ENCODE results near the gene AK9. TPM values are rescaled to one million over a fixed set of nuclear protein-coding genes. Genes with fewer than 3 reads are reported as not detected.
A peak's percentile ranks its signal among the peaks of the same experiment; 100 is the strongest.

AK9 gene
- total RNA-seq, 2 experiments from 2014 or later, result 3.5 to 5.2 TPM

DNA sequence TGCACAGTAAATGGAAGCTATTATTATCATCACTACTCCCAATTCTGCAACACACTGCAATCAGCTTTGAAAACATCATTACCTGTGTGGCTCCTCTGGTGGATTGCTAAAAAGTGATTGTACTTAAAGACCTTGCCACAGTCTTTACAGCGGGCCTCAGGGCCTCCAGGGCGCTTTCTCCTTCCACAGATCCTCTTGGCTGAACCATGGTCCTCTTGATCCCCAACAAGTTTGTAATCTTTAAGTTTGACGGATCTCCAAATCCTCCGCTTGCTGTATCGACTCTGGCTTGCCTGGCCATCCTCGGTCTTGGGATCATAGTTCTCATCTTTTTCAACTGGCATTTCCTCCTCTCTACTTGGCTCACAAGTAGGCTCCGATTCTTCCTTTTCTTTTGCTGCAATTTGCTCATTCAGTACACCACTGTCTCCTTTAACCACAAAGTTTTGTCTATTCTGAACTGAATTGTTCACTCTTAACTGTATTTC is 210.0 kb downstream of the AK9 start:
- no peak for DNase-seq
- H3K4me3 Mint-ChIP-seq, result peak overlapping the region; percentile 96
- no peaks in the 10 kb centered on the region for H3K27me3 Mint-ChIP-seq
- H3K27ac Mint-ChIP-seq, result peak overlapping the region; percentile 94
- peaks cover 60% of the 10 kb centered on the region for H3K4me1 Mint-ChIP-seq
- peaks cover 46% of the 10 kb centered on the region for H3K36me3 Mint-ChIP-seq (ENCODE audit: low read depth)
- no peaks in the 10 kb centered on the region for H3K9me3 Mint-ChIP-seq (ENCODE audit: low read depth)
- ChIA-PET CTCF (interaction anchor here (0.7 to 1.0 kb wide), 2 partner anchors 17 to 38 kb away, joined by 3 read pairs; no protein-coding TSS in a partner anchor), POLR2A (interaction anchor here (1.1 to 1.3 kb wide), 2 partner anchors 34 to 98 kb away, joined by 3 to 4 read pairs; no protein-coding TSS in a partner anchor)
- no peak for ATAC-seq
- intact Hi-C loops (cut with DNase I, micrococcal nuclease), result loop anchor here (2.0 to 10.0 kb wide), 3 partner anchors 22 to 1394 kb away; partner anchors contain the start of genes AMD1 (in 1 of the 2) and CDK19 (in 1 of the 2)

DNA sequence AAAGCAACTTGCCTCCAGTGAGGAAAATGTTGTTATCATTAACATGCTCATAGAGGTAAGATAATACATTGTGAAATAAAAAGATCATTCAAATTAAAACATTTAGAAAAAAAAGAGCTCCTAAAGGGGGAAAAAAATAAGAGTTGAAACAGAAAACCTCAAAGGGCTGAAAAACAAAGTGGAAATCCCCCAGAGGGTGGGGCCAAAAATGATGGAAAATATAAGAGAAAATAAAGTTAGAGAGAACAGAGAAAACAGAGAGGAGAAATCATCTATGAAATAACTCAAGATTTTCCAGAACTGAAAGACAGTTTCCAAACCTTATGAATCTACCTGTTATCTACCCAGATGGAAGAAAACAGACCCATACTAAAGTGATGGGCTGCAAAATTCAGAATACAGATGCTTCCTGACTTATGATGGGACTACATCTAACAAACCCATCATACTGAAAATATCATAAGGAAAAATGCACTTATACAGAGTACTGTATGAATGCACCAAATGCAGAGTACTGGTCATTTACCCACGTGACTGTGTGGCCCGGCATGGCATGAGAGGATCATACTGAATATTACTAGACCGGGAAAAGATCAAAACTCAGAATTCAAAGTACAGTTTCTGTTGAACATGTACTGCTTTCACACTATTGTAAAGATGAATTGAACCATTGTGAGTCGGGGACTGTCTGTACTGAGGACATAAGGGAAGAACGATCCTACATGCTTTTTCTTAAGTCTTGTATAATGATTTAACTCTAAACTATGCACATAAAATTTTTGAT is 212.0 kb downstream of the AK9 start:
- H3K27me3 Mint-ChIP-seq, result no peaks in the 10 kb centered on the region
- no peak for ATAC-seq
- H3K4me3 Mint-ChIP-seq, result peak overlapping the region; percentile 76
- ChIA-PET POLR2A (interaction anchor here (0.6 to 0.7 kb wide), 4 partner anchors 20 to 617 kb away, joined by 3 to 6 read pairs (median 4); no protein-coding TSS in a partner anchor), CTCF (interaction anchor here (0.6 to 2.0 kb wide), 7 partner anchors 15 to 560 kb away, joined by 3 to 6 read pairs (median 3); no protein-coding TSS in a partner anchor)
- H3K4me1 Mint-ChIP-seq, result peaks cover 72% of the 10 kb centered on the region
- intact Hi-C loops (cut with DNase I, micrococcal nuclease), result no loop called here
- peaks cover 62% of the 10 kb centered on the region for H3K36me3 Mint-ChIP-seq (ENCODE audit: low read depth)
- H3K27ac Mint-ChIP-seq, result peak overlapping the region; percentile 88
- DNase-seq, result peak; percentile 34
- no peaks in the 10 kb centered on the region for H3K9me3 Mint-ChIP-seq (ENCODE audit: low read depth)

DNA sequence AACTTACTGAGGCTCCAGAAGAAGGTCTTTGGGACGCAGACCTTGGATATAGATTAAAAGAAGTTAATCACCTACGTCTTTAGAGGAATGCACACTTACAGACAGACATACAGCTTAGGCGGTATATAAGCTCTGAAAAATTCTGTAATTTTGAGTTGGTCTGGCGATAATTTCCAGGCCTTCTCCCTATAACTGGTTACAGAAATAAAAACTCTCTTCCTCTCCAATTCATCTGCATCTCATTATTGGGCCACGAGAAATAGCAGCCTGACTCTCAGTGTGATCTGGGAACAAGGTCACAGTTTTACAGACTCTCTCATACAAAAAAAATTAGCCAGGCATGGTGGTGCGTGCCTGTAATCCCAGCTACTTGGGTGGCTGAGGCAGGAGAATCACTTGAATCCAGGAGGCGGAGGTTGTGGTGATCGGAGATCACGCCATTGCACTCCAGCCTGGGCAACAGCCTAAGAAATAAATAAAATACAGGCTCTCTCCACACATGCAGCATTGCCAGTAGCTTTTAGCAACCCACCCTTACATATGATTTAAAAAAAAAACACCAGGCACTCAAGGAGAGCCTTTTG is 212.7 kb downstream of the AK9 start:
- Mint-ChIP-seq H3K36me3 (ENCODE audit: low read depth) (peaks cover 68% of the 10 kb centered on the region), H3K27me3 (no peaks in the 10 kb centered on the region), H3K4me1 (peaks cover 72% of the 10 kb centered on the region), H3K9me3 (ENCODE audit: low read depth) (no peaks in the 10 kb centered on the region), H3K4me3 (peak overlapping the region; percentile 76), H3K27ac (peak overlapping the region; percentile 88)
- ChIA-PET CTCF (interaction anchor here (0.7 to 1.5 kb wide), 3 partner anchors 14 to 559 kb away, joined by 3 to 5 read pairs (median 3); no protein-coding TSS in a partner anchor), POLR2A (interaction anchor here (0.6 to 0.7 kb wide), 3 partner anchors 19 to 384 kb away, joined by 3 to 6 read pairs (median 4); no protein-coding TSS in a partner anchor)
- ATAC-seq, result no peak
- DNase-seq, result no peak
- intact Hi-C loops (cut with DNase I, micrococcal nuclease), result no loop called here

DNA sequence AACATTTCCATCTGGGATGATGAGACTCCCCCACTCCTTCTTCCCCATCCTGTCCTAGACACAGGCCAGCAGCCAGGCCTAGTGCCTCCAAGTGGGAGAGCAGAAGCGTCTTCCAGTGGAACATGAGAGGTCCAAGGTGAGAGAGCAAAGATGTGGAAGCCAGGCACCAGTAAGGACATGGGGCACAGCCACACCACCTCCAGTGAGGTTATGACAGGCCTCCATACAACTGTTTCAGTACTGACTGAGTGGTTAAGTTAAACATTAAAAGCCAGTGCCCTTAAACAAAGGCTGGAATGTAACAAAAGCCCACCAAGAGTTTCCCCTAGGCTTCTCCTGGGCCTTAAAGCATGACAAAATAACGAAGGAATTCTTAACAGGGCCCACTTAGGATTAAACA is 213.3 kb downstream of the AK9 start:
- Mint-ChIP-seq H3K9me3 (ENCODE audit: low read depth) (no peaks in the 10 kb centered on the region), H3K27ac (peak overlapping the region; percentile 88), H3K27me3 (no peaks in the 10 kb centered on the region), H3K4me3 (peak overlapping the region; percentile 76), H3K4me1 (peaks cover 78% of the 10 kb centered on the region), H3K36me3 (ENCODE audit: low read depth) (peaks cover 74% of the 10 kb centered on the region)
- ATAC-seq (peak; percentile 23), DNase-seq (peak; percentile 24)
- ChIA-PET CTCF (interaction anchor here (1.5 kb wide), 1 partner anchor 13 kb away, joined by 5 read pairs; no protein-coding TSS in a partner anchor), POLR2A (no interaction called here)
- intact Hi-C loops (cut with DNase I, micrococcal nuclease), result no loop called here

DNA sequence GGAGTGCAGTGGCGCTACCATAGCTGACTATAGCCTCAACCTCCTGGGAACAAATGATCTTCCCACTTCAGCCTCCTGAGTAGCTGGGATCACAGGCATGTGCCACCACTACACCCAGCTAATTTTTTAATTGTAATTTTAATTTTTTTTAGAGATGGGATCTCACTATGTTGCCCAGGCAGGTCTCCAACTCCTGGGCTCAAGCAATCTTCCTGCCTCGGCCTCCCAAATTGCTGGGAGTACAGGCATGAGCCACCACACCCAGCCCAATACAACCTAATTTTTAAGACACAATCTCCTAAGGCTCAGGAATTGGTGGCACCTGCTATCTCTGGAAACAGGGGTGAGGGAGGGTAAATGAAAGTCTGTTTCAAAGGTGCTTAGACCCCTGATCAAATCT is 213.8 kb downstream of the AK9 start:
- peak overlapping the region; percentile 88 for H3K27ac Mint-ChIP-seq
- ChIA-PET POLR2A (no interaction called here), CTCF (no interaction called here)
- peak overlapping the region; percentile 76 for H3K4me3 Mint-ChIP-seq
- peaks cover 77% of the 10 kb centered on the region for H3K36me3 Mint-ChIP-seq (ENCODE audit: low read depth)
- H3K4me1 Mint-ChIP-seq, result peaks cover 83% of the 10 kb centered on the region
- no peak for ATAC-seq
- H3K27me3 Mint-ChIP-seq, result no peaks in the 10 kb centered on the region
- DNase-seq, result no peak
- intact Hi-C loops (cut with DNase I, micrococcal nuclease), result no loop called here
- no peaks in the 10 kb centered on the region for H3K9me3 Mint-ChIP-seq (ENCODE audit: low read depth)

DNA sequence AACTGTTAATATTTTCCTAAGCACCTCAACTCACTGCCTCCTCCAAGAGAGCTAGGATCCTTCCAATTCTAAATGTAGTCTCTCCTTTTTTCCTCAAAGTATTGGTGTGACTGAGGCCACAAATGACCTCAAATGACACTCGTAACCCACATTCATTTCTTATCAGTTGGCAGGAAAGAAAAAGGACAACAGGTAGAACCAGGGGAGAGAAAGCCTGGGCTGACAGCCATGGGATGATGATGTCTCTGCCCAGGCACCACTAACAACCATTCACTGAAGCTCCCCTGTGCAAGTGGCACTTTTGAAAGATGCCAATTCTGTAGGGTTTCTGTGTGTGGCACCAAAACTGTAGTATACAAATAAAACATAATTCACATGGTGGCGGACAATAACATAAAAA is 215.4 kb downstream of the AK9 start:
- ChIA-PET CTCF (interaction anchor here (0.6 to 1.5 kb wide), 3 partner anchors 19 to 609 kb away, joined by 3 read pairs; no protein-coding TSS in a partner anchor), POLR2A (no interaction called here)
- no peak overlapping the region for H3K4me3 Mint-ChIP-seq
- no peak overlapping the region for H3K27ac Mint-ChIP-seq
- DNase-seq (no peak), ATAC-seq (no peak)
- intact Hi-C loops (cut with DNase I, micrococcal nuclease), result no loop called here
- H3K36me3 Mint-ChIP-seq (ENCODE audit: low read depth), result peaks cover 73% of the 10 kb centered on the region
- no peaks in the 10 kb centered on the region for H3K27me3 Mint-ChIP-seq
- no peaks in the 10 kb centered on the region for H3K9me3 Mint-ChIP-seq (ENCODE audit: low read depth)
- H3K4me1 Mint-ChIP-seq, result peaks cover 82% of the 10 kb centered on the region

DNA sequence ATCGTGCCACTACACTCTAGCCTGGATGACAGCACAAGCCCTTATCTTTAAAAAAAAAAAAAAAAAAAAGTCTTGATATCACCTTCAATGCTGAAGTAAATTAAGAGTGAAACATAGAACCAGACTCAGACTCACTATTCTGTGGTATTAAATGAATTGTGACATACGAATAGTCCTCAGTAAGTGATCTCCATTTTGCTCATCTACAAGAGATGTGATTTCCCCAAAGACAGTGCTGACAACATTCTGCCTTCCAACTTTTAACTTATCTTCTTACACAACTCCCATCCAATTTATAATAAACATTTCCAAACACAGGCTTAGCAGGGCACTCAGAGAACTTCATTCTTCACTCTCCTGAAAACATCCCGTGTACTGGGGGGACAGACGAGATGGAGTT is 216.0 kb downstream of the AK9 start:
- Mint-ChIP-seq H3K4me3 (no peak overlapping the region), H3K27me3 (no peaks in the 10 kb centered on the region), H3K27ac (peak overlapping the region; percentile 64), H3K36me3 (ENCODE audit: low read depth) (peaks cover 76% of the 10 kb centered on the region), H3K9me3 (ENCODE audit: low read depth) (no peaks in the 10 kb centered on the region), H3K4me1 (peaks cover 79% of the 10 kb centered on the region)
- ChIA-PET CTCF (interaction anchor here (0.6 to 1.5 kb wide), 3 partner anchors 18 to 608 kb away, joined by 3 read pairs; no protein-coding TSS in a partner anchor), POLR2A (interaction anchor here (0.6 kb wide), 1 partner anchor 15 kb away, joined by 5 read pairs; no protein-coding TSS in a partner anchor)
- peak; percentile 74 for ATAC-seq
- DNase-seq, result no peak
- intact Hi-C loops (cut with DNase I, micrococcal nuclease), result no loop called here

DNA sequence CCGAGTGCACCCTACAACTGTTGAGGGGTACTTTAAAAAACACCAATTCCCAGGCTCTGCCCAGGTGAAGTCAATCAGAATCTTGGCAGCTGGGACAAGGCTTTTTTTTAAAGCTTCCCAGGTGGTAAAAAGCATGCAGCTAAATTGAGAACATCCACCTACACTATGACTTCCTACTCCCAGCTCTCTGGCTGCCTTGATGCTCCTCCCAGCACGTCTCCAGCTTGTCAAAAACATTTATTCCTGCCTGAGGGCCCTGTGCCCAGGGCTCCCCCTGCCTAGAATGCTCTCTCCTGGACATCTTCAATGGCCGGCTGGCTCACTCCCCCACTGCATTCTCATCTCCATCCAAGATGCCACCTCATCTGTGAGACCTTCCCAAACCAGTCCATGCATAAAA is 217.9 kb downstream of the AK9 start:
- peaks cover 72% of the 10 kb centered on the region for H3K36me3 Mint-ChIP-seq (ENCODE audit: low read depth)
- CTCF ChIA-PET, result interaction anchor here (0.9 to 1.6 kb wide), 4 partner anchors 9 to 16 kb away, joined by 3 to 4 read pairs (median 4); no protein-coding TSS in a partner anchor

DNA sequence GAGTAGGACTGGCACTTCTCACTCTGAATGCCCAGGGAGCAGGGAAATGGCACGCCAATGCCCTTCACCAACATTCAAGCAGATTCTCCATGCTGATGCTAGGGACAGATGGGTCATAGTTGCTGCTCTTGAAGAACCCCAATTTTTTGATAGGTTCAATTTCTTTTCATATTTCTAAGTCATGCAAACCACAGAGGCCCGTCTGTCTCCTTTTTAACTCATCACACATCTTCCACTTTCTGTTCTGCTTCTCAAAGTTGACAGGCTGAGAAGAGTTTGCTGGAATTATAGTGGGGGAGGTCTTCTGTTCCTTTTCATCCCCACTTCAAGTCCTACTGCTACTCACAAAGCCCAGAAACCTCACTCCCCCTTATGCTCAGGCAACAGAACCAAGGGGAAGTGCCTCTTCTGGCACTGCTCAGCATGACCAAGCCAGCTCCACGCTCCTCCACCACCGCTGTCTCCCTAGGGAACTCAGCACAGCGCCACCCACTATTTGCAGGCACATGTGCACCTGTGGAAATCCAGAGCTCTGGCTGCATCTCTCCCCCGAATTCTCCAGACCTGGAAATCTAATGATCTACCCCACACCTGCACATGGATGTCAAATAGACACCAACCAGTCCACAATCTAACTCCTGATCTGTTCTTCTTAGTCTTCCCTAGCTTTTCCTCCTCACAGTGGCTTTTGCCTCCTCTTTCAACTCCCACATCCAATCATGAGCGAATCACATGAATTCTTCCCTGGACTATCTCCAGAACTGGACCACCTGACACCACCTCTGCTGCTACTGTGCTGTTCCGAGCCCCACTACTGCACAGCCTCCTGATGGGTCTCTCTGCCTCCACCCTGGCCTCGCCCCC is 218.6 kb downstream of the AK9 start:
- Mint-ChIP-seq H3K4me3 (no peak overlapping the region), H3K4me1 (peaks cover 67% of the 10 kb centered on the region), H3K27me3 (no peaks in the 10 kb centered on the region), H3K36me3 (ENCODE audit: low read depth) (peaks cover 76% of the 10 kb centered on the region), H3K9me3 (ENCODE audit: low read depth) (no peaks in the 10 kb centered on the region), H3K27ac (peak overlapping the region; percentile 59)
- intact Hi-C loops (cut with DNase I, micrococcal nuclease), result loop anchor here in 1 of 2 experiments (2.0 kb wide), 1 partner anchor 14 kb away; no protein-coding TSS in a partner anchor
- peak; percentile 25 for DNase-seq
- ATAC-seq, result peak; percentile 72
- CTCF ChIA-PET, result interaction anchor here (0.9 to 1.6 kb wide), 4 partner anchors 8 to 16 kb away, joined by 3 to 4 read pairs (median 4); no protein-coding TSS in a partner anchor
- POLR2A ChIA-PET, result interaction anchor here (1.5 kb wide), 1 partner anchor 31 kb away, joined by 3 read pairs; the partner anchor contains the start of gene SMPD2

More for the DNA sequence above, 217.9 kb downstream of the AK9 start:
- DNase-seq (no peak), ATAC-seq (no peak)
- Mint-ChIP-seq H3K4me1 (peaks cover 70% of the 10 kb centered on the region), H3K9me3 (ENCODE audit: low read depth) (no peaks in the 10 kb centered on the region), H3K27me3 (no peaks in the 10 kb centered on the region), H3K4me3 (no peak overlapping the region), H3K27ac (peak overlapping the region; percentile 59)
- POLR2A ChIA-PET, result no interaction called here
- intact Hi-C loops (cut with DNase I, micrococcal nuclease), result loop anchor here in 1 of 2 experiments (2.0 kb wide), 1 partner anchor 14 kb away; no protein-coding TSS in a partner anchor

DNA sequence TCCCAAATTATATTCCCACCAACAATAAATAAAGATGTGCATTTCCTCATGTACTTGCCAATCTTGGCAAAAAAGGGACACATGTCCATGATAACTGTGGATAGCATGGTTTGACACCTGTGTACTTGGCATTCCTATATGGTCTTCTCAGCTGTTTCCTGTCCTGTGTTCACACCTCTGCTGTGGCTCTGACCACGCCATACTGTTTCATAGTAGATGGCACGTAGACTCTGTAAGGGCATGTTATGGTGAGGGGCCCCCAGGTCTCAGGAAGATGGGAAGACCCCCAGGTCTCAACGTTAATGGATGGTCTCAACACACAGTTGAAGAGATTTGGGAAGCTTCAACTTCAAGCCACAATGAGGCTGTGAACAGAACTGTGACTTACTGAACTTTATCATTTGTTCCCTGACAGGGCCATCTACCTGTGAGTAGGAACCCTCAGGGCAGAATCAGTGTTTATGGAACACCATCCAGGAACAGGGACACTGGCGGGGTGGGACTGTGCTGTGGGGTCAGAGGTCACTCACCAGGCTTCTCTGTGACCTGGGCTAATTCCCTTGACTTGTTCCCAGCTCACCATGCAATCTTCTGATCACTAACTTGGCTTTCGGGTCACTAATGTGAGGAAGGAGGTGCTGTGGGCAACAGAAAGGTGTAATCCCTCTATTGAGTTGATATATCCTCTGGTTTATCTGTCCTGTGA is 219.7 kb downstream of the AK9 start:
- Mint-ChIP-seq H3K27me3 (no peaks in the 10 kb centered on the region), H3K4me3 (no peak overlapping the region), H3K36me3 (ENCODE audit: low read depth) (peaks cover 74% of the 10 kb centered on the region), H3K27ac (peak overlapping the region; percentile 59), H3K9me3 (ENCODE audit: low read depth) (no peaks in the 10 kb centered on the region), H3K4me1 (peaks cover 59% of the 10 kb centered on the region)
- ChIA-PET POLR2A (interaction anchor here (1.5 kb wide), 1 partner anchor 30 kb away, joined by 3 read pairs; the partner anchor contains the start of gene SMPD2), CTCF (no interaction called here)
- no peak for ATAC-seq
- intact Hi-C loops (cut with DNase I, micrococcal nuclease), result no loop called here
- DNase-seq, result no peak

All from activated CD4-positive, alpha-beta T cell treated with anti-CD3 and anti-CD28 coated beads for 36 hours (primary cell).